HG03460 (cell line): Measurements from ENCODE around the gene AP1B1.
"Not testable (repeated sequence)": the region's sequence is repeated elsewhere in the genome, so short reads cannot be mapped to it uniquely, and the experiment has no call there.

Experiments
- ATAC-seq: cut with Tn5 transposase; IDR thresholded peaks from one replicate; pipeline ENCODE4 v1.9.1; 2021; ENCODE audit not compliant: unreplicated experiment

AP1B1 gene

DNA sequence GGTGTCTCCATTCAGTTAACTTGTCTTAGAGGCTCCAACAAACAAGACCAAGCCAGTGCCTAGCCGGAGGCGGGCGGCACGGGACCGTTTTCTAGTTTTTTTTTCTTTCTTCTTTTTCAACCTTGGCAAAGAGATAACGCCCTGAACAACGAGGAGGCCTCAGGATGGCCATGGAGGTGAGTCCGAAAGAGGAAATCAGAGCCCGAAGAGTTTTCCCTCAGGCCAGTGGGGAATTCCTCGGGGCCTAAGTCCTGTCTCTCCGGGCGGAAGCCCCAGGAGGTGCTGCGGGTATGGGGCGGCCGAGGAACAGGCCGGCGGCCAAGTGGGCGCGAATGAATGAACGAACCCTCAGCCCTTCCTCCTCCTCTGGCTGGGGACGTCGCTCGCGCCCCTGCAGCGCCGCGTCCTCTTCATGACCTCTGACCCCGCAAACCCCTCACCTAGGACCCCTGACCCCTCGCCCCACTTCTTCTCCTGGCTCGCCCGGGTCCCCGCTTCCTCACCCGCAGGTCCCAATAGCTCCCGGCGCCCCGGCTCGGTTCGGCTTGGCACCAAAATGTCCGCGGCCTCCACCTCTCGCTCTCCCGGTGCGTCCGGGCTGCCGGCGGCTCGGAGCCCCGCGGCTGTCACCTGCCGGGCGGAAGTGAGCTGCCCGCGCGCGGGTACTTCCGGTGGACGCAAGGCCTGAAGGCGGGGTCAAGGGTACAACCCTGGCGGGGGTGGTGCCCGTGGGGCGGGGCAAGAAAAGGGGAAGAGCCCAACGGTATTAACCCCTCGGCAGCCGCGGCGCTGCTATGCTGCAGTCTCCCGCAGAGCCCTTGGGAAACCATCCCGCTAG lies at the start of gene AP1B1:
TSS of gene AP1B1 (minus strand) at position 650 of the 838 bp plus-strand sequence. CDS start 21,327 bp downstream, outside the sequence.
- peak; percentile 73 for ATAC-seq

DNA sequence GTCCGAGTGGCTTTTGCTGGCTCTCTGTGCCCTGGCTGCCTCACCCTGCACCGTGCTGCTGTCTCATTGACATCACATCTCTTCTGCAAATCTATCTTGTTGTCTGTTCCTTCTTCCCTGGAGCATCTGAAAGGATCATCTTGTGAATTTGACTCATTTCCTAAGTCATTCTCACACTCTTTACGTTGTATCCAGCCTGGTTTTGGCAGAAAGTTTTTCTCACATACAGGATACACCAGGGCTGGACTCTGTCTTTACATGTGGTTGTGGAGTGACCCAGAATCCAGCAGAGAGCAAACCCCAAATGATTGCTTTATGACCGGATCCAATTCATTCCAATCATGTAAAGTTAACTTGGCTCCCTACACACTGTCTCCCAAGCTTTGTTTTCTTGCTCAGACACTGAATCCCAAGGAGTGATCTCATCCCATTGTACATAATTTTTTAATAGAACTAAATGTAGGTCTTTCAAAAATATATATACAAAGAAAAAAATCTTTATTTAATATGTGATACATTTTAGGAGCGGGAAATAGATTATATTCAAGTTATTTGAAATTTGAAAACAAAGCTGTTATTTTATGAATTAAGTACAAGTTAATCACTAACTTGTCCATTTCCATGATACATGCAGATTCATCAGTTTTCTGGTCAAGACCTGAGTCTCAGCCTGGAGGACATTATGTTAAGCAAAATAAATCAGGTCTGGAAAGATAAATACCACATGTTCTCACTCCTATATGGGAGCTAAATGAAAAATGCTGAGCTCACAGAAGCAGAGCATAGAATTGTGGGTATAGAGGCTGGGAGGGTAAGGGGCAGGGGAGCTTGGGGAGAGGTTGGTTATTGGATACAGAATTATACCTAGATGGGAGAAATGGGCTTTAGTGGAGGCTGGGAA lies 47.1 kb upstream of the AP1B1 start:
- ATAC-seq = no peak

DNA sequence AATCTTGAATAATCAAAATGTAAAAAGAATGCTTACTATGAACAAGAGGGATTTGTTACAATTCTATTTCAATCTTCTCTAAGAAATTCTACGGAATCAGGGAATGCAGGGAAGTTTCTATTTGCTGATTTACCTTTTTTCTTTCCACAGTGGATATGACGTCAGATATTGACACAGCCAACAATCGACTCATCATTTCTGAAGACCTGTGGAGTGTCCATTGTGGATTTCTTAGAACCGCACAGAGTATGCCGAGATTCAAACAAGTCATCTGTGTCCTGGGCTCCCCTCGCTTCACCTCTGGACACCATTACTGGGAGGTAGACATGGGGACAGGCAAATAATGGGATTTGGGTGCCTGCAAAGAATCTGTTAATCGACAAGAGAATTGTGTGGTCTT lies 45.9 kb upstream of the AP1B1 start:
- ATAC-seq = no peak

DNA sequence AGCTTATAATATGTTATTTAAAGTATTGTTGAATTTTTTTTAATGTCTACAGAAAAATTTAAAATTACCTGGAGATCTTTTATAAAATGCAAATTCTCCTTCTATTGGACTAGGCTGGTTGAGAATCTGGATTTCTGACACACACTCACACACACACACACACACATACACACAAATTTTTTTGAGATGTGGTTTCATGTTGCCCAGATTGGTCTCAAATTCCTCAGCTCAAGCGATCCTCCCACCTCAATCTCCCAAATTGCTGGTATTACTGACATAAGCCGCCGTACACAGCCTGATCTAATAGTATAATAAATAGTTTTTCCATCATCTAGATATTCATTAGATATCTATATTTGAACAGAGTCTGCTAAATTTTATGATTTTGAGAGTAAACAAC lies 45.5 kb upstream of the AP1B1 start:
- no peak for ATAC-seq

DNA sequence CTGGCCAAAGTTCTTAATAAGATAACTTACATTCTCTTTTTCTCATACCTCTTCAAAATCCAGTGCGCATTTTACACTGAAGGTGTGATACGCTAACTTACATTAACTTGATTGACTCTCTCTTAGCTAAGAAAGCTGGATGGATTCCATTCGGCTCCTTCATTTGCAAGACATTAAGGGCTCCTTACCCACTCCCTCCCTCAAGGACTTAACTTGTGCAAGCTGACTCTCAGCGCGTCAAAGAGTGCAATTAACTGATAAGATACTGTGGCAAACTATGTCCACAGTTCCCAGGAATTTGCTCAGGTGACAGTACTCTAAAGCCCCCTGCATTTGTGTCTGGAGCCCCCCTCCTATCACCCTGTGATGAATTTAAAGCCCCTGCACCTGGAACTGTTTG lies 43.6 kb upstream of the AP1B1 start:
- ATAC-seq = no peak

DNA sequence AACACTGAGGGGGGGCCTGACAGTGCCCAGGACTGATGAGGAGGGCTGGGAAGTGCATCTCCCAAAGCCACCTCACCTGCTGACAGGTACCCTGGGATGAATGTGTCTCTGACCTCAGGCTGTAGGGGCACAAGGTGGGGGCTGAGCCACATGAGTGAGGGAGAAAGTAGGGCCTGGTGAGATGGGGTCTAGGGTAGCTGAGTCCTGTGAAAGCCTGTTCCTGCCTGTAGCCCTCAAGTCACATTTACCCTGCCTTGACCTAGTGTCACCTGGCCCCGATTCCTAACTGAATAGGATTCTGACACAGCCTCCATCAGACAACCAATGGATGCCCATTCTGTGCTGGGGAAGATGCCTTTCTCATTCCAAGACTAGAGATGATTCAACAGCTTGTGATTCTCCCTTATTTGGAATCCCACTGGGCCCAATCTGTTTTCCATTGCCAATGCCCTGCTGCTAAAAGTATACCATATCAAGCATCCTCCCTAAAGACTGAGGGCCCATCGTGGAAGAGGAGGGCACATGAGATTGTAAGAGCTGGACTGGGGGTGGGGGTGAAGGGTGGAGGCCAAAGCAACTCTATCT lies 38.9 kb upstream of the AP1B1 start:
- ATAC-seq = no peak

DNA sequence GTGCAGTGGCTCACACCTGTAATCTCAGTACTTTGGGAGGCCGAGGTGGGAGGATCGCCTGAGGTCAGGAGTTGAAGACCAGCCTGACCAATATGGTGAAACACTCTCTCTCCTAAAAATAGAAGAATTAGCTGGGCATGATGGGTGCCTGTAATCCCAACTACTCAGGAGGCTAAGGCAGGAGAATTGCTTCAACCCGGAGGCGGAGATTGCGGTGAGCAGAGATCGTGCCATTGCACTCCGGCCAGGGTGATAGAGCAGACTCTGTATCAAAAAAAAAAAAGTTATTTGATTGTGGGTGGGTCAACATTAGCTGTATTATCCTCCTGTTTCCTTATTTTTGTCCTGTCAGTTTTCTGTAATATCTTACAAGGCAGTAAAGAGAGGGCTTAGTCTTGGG lies 38.1 kb upstream of the AP1B1 start:
- no peak for ATAC-seq

DNA sequence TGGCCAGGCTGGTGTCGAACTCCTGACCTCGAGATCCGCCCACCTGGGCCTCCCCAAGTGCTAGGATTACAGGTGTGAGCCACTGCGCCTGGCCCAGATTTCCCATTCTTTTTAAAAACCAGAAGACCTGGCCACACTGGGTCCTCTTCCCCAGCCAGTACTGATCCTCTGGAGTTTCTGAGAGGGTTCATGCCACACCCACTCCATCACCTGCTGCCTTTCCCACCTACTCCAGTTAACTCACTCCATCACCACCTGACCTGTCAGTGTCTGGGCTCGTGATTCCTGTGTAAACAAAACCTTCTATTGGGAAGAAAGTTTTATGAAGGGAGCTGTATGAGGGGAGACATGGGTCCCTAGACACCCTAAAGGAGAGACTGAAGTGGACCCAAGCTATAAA lies 30.3 kb upstream of the AP1B1 start:
- ATAC-seq = not testable (repeated sequence)

GRCh38 chr22:29414951-29415591 lies 26.7 kb upstream of the AP1B1 start:
- not testable (repeated sequence) for ATAC-seq

DNA sequence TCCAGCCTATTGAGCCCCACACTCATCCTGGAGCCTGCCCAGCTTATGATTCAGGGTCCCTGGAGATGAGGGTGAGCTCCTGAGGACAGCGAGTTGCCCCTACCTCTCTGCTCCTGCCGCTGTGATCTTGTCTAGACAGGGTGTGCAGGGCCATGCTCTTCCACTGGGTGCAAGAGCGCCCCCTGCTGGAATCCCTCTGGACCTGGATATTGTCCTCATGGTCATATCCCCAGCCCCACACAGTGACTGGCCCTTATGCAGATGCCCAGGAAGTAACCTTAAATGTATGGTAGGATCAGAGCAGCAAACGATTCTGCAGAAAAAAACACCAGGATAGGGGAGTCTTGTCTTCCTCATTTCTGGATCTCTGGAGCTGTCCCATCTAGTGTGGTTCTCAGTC lies 24.4 kb upstream of the AP1B1 start:
- not testable (repeated sequence) for ATAC-seq

DNA sequence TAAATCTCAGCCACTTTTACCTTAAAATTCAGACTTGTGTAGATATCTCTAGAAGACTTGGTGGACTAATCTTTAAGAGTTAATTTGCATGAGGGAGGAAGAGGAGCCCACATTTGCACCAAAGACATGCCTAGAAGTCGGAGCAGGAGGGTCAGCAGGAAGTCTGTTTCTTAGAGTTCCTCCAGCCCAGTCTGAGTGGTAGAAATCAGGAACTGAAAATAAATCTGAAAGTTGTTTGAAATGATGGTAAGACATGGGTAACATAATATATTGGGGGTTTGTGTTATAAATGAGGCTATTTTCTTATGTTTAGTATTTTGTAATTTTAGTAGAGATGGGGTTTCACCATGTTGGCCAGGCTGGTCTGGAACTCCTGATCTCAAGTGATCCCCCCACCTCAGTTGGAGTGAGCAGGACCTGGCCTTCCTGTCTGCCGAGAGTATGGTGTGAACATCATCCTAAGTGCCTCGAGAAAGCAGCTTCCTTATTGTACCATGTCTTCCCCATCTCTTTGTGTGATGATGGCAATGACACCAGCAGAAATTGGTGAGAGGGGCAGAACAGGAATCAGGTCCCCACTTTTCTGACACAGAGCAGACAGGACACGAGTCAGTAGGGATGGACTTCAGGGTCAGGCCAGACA lies 23.3 kb upstream of the AP1B1 start:
- not testable (repeated sequence) for ATAC-seq

DNA sequence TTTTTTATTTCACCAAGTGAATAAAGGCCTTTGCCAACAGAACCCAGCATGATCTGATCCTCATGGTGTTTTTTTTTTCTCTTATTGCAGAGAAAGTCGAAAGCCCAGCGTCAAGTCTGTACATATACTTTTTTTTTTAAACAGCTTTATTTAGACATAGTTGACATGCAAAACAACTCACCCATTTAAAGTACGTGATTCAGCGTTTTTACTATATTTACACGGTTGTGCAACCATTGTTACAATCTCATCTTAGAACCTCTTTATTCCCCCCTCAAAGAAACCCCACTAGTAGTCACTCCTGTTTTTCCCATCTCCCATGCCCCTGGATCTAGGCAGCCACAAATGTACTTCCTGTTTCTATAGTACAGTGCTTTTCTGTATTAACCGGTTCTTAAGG lies 20.6 kb upstream of the AP1B1 start:
- ATAC-seq = no peak

DNA sequence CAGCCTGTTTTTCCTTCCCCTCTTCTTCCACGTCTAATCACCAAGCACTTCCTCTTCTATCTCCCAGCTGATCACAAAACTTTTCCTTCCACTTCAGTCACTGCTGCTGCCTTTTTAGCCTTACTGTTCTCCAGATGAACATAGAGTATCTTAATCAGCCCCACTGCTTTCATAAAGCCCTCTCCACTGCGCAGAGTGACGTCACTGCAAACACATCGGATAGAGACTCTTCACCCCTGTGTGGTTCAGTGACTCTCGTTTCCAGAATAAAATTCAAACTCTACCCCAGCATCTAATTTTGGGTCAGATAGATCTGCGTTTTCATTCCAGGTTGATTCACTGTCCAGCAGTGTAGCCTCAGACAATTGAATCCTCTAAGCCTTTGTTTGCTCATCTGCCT lies 13.2 kb upstream of the AP1B1 start:
- not testable (repeated sequence) for ATAC-seq

DNA sequence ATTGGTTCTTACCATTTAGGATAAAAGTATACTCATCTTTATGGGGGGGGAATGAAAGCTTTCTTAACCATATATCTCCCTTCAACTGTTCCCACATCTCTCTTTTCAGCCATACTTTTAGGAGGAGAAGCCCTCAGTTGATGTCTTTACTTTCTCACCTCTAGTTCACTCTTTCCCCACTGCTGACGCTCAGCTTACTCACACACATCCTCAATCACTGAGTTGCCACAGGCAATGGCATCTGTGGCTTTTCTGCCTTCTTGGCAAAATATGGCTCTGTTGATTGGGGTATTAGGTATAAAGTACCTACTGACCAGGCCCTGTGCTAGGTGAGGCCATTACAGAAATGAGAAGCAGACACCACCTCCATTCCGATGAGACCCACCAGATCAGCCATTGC lies 12.2 kb upstream of the AP1B1 start:
- ATAC-seq = no peak

DNA sequence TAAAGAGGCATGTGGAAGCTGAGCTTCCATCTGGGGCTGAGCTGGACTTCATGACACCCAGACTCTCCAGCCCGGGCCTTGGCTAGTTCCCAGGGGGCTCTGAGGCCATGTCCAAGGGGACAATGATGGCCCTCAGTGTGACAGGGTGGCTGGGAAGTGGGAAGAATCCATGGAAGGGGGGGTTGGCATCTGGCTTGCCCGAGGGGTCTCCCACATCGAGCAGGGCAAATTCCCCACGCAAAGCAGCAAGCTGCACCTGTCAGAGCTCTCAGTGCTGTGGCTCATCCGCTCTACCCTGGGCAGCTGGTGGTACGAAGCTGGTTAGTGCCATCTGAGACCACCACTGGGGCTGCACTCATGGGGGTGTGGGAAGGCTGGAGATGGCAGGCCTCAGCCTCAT lies 9.4 kb upstream of the AP1B1 start:
- no peak for ATAC-seq

DNA sequence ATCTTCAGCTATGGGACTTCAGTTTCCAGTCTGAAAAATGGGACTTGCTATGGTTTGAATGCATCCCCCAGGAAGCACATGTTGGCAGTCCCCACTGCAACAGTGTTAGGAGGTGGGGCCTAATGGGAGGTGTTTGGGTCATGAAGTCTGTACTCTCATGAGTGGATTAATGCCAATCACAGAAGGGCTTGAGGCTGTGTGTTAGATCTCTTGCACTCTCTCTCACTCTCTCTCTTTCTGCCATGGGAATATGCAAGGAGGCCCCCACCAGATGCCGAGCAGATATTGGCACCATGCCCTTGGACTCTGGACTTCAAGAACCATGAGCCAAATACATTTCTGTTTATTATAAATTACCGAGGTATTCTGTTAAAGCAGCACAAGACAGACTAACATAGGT lies 7.8 kb upstream of the AP1B1 start:
- no peak for ATAC-seq

GRCh38 chr22:29394931-29395581 lies 6.7 kb upstream of the AP1B1 start:
- peak; percentile 59 for ATAC-seq

DNA sequence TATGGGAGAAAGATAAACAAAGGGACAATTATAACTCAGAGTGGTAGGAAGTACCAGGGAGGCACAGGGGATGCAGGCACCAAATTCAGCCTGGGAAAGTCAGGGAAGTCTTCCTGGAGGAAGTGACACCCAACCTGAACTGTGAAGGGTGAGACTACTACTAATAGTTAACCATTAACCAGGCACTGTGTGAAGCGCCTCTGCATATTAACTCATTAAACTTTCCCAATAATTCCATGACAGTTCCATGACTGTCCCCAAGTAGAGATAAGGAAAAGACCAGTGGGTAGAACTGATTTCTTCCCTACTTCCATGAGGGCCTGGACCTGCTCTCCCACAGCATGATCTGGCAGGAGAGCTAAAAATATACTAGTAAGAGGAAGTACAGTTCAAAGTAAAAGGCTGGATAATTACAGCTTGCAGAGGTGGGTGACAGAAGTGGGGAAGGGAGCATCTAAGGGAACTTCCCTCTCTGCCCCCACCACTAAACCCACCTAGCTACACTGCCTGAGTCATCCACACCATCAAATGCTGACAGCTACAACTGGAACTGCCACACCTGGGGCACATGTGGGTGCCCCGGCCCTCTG lies 4.7 kb upstream of the AP1B1 start:
- ATAC-seq = no peak

DNA sequence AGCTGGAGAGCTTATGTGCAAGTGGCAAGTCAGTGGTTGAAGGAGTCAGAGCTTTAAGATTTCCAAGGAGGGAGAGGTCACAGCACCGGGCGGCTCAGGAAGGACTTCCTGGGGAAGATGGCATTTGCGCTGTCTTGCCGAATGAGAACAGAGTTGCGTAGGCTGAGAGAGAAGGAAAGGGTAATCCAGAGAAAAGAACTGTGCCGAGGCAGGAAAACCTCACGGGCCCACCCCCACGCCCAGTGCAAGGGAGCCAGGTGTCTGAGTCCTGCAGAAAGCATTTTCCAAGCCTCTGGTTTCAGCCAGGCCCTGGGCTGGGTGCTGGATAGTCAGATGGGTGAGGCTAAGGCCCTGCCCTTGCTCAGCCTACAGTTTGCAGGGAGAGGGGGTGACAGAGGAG lies 3.2 kb upstream of the AP1B1 start:
- no peak for ATAC-seq

DNA sequence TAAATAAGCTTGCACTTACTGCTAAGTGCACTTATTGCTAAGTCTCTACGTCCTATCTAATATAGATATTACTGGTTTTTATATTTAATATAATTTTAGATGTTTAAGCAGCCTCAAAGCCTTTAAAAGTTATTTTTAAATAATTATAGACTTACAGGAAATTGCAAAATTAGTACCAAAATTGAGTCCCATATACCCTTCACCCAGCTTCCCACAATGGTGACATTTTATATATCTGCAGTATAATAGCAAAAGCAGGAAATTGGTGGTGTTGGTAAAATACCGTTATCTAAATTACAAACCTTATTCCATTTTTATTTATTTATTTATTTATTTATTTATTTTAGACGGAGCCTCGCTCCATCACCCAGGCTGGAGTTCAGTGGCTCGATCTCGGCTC lies 1.9 kb upstream of the AP1B1 start:
- ATAC-seq = no peak
